Mucosa of descending colon (tissue), 3 donors: ENCODE measurements around the gene RSBN1L. TPM values are rescaled to one million over a fixed set of nuclear protein-coding genes. Genes with fewer than 3 reads are reported as not detected.

Source experiments
- ATAC-seq: fragments of 200-7000 bp; cut with Tn5 transposase; one replicate; pipeline ENCODE4 v1.9.1; 2020; ENCODE audit warnings: mild to moderate bottlenecking, moderate library complexity
- DNase-seq, 3 donors: peaks; one replicate each; pipeline ENCODE4 v3.0.0-alpha.2; 2020
- H3K36me3 ChIP-seq: fragments of 200-600 bp; one replicate; pipeline ENCODE4 v1.8.0; 2021; ENCODE audit warnings: low read depth, mild to moderate bottlenecking
- H3K4me1 ChIP-seq: fragments of 200-600 bp; one replicate; pipeline ENCODE4 v1.8.0; 2021; ENCODE audit warnings: low read depth, mild to moderate bottlenecking
- H3K4me3 ChIP-seq: fragments of 200-600 bp; one replicate; pipeline ENCODE4 v1.8.0; 2021; ENCODE audit warnings: mild to moderate bottlenecking
- H3K9me3 ChIP-seq: fragments of 200-600 bp; one replicate; pipeline ENCODE4 v1.8.0; 2021; ENCODE audit warnings: mild to moderate bottlenecking
- intact Hi-C, 2 donors: fragments of 100-400 bp; cut with DNase I in 1 of 2; cut with micrococcal nuclease in 1 of 2; formaldehyde crosslinking; loops; one replicate each; pipeline versions ENCODE4 v1.11.0 to v1.11.1; 2022; cut with DNase I, micrococcal nuclease
- total RNA-seq, 3 donors: library from RNA; stranded (reverse); fragmentation: NEBNext Ultra II Directional in 2 of 3; extraction: Animal tissue kit (Norgen Biotek cat#: 25700) in 2 of 3; gene quantifications; one replicate each; pipeline versions ENCODE4 v1.2.1 to v1.2.4, GENCODE V29; 2021 to 2023
- TF ChIP-seq, protein P1 (sequence below): fragments of 200-600 bp; IDR thresholded peaks from one replicate; pipeline ENCODE4 v1.8.0; 2022; ENCODE audit warnings: antibody characterized with exemption, mild to moderate bottlenecking
- donor health status: DM: no; HTN: no; CAD: no; lungs with moderate emphysema.
- donor health status: DM: no; HTN: no; CAD: no.
- donor health status: DM: no; HTN: yes; CAD: no.

Gene RSBN1L
- total RNA-seq, 3 donors from 2014 or later = 19.1 to 31.5 (median 19.6) TPM

DNA sequence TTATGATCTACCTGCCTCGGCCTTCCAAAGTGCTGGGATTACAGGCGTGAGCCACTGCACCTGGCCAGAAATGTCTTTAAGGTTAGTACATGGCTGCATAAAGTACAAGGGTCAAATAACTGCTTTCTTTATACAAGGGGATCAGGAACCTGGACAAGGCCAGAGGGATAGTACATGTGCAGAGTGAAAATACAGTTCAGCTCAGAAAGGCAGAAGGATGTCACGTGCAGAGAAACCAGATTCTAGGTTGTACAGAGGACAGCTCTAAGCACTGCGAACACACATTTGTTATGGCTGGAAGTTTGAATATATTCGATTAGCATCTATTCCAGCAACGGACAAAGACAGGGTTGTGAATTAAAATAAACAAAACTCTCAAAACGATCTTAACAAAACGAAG, 6.0 kb upstream of the RSBN1L start:
- TF ChIP-seq, protein P1, sequence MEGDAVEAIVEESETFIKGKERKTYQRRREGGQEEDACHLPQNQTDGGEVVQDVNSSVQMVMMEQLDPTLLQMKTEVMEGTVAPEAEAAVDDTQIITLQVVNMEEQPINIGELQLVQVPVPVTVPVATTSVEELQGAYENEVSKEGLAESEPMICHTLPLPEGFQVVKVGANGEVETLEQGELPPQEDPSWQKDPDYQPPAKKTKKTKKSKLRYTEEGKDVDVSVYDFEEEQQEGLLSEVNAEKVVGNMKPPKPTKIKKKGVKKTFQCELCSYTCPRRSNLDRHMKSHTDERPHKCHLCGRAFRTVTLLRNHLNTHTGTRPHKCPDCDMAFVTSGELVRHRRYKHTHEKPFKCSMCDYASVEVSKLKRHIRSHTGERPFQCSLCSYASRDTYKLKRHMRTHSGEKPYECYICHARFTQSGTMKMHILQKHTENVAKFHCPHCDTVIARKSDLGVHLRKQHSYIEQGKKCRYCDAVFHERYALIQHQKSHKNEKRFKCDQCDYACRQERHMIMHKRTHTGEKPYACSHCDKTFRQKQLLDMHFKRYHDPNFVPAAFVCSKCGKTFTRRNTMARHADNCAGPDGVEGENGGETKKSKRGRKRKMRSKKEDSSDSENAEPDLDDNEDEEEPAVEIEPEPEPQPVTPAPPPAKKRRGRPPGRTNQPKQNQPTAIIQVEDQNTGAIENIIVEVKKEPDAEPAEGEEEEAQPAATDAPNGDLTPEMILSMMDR = no peak
- H3K9me3 ChIP-seq = no peaks in the 10 kb centered on the region
- ATAC-seq = no peak
- H3K4me1 ChIP-seq = peaks cover 59% of the 10 kb centered on the region
- intact Hi-C loops = no loop called here
- H3K36me3 ChIP-seq = no peaks in the 10 kb centered on the region
- DNase-seq = no peak
- no peak overlapping the region for H3K4me3 ChIP-seq

DNA sequence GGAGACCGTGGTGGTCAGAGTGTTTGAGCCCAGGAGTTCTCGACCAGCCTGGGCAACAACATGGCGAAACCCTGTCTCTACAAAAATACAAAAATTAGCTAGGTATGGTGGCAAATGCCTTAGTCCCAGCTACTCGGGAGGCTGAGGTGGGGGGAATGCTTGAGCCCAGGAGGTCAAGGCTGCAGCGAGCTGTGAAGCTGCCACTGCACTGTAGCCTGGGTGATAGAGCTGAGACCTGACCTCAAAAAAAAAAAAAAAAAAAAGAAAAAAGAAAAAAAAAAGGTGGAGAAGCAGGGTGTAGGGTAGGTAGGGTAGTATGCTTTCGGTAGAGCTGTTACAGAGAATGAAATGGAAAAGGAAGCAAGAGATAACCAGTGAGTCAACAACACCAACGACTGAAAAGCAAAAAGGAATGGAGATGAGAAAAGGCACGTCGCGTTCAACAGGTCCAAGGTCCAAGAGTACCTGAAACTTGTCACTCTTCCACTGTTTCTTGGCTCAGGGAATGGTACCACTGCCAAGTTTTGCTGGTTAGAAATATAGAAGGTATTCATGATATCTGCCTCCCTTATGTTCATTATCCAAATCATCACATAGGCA, 4.3 kb upstream of the RSBN1L start:
- H3K9me3 ChIP-seq = no peaks in the 10 kb centered on the region
- DNase-seq (peak in 1 of 3 donors; percentile 70), ATAC-seq (peak; percentile 33)
- intact Hi-C loops = no loop called here
- TF ChIP-seq, protein P1 = no peak
- H3K36me3 ChIP-seq = no peaks in the 10 kb centered on the region
- peaks cover 43% of the 10 kb centered on the region for H3K4me1 ChIP-seq
- H3K4me3 ChIP-seq = no peak overlapping the region

DNA sequence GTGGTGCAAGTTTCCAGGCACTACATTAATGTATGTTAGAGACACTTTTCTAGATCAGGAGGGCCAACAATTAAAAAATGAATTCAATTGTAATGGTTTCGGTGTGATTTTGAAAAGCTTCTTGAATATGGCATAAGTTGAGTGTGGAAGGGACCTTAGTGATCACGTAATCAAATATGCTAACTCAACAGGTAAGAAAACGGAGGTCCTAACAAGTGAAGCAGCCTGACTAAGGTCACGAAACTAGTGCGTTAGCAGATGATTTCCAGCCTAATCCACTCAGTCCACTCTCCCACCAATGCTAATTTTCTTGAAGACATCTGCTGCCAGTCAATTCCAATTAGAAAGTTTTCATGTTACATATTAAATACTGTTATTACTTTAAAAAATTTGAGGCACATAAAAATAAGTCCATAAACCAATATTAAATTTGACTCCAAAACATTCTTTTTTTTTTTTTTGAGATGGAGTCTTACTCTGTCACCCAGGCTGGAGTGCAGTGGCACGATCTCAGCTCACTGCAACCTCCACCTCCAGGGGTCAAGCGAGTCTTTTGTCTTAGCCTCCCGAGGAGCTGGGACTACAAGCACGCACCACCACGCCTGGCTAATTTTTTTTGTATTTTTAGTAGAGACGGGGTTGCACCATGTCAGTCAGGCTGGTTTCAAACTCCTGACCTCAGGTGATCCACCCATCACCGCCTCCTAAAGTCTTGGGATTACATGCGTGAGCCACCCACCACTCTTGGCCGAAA, 2.3 kb upstream of the RSBN1L start:
- DNase-seq (no peak), ATAC-seq (no peak)
- intact Hi-C loops = no loop called here
- Histone ChIP-seq H3K36me3 (no peaks in the 10 kb centered on the region), H3K4me3 (no peak overlapping the region), H3K9me3 (no peaks in the 10 kb centered on the region), H3K4me1 (peaks cover 34% of the 10 kb centered on the region)
- TF ChIP-seq, protein P1 = no peak

DNA sequence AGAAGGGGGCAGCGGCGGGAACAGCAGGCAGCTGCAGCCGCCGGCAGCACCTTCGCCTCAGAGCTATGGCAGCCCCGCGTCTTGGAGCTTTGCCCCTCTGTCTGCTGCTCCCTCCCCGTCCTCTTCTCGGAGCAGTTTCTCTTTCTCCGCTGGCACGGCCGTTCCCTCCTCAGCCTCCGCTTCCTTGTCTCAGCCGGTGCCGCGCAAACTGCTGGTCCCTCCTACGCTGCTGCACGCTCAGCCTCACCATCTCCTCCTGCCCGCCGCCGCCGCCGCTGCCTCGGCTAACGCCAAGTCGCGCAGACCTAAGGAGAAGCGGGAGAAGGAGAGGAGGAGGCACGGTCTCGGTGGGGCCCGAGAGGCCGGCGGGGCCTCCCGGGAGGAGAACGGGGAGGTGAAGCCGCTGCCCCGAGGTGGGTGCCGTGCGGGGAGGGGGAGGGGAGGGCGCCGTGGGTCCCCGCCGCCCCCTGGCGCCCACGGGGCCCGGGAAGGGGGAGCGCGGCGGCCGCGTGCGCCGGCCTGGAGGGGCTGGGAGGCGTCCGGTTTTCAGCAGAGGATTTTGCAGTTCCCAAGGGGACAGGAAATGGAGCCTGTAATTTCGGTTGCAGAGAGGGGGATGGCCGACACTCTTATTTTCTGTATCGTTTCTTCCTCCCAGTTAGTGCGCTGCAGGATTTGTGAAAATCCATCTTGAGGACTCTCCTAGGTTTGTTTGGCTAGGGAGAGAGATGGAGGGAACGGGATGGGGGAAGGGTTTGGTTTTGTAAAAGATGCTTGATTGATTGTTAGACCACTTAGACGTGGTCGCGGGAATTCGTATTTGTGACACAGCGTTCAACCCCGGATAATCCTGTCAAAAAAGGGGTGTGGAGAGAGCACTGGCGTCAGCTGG, 630 bp downstream of the RSBN1L start:
- ATAC-seq = peak; percentile 64
- H3K36me3 ChIP-seq = no peaks in the 10 kb centered on the region
- intact Hi-C loops = no loop called here
- TF ChIP-seq, protein P1 = no peak
- DNase-seq = peak; percentile 64 to 81 (median 78)
- H3K9me3 ChIP-seq = no peaks in the 10 kb centered on the region
- peak overlapping the region; percentile 80 for H3K4me3 ChIP-seq
- H3K4me1 ChIP-seq = peaks cover 42% of the 10 kb centered on the region

DNA sequence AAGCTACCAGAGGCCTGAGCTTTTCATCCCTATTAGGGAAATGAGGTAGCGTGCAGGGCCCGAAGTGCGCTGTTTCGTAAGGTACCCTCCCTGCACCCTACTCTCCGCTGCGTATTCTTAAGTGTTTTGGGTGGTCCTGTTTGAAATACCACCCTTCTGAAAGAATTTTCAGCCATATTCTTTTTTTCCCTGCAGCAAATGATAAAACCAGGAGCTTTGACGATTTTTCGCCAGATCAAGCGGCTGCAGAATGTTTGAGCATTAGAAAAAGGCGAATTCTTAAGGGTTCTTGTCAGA, 1.2 kb downstream of the RSBN1L start:
- ATAC-seq (peak; percentile 32), DNase-seq (peak in 2 of 3 donors; percentile 55 to 70)
- Histone ChIP-seq H3K36me3 (no peaks in the 10 kb centered on the region), H3K9me3 (no peaks in the 10 kb centered on the region), H3K4me1 (peaks cover 43% of the 10 kb centered on the region), H3K4me3 (peak overlapping the region; percentile 80)
- TF ChIP-seq, protein P1 = no peak
- intact Hi-C loops = no loop called here
